HepG2 (cell line): ENCODE results near the gene SLBP. TPM values are rescaled to one million over a fixed set of nuclear protein-coding genes. Genes with fewer than 3 reads are reported as not detected.

Source experiments
- BORCS8-MEF2B ChIP-seq: sonication (generic); formaldehyde crosslinking; IDR thresholded peaks from 2 replicates; pipeline ENCODE4 v1.8.0; 2022; ENCODE audit warnings: mild to moderate bottlenecking, missing genetic modification reagents
- ELF1 ChIP-seq: sonication (generic); formaldehyde crosslinking; IDR thresholded peaks from 2 replicates; pipeline ENCODE4 v1.4.0; 2020; ENCODE audit warnings: missing genetic modification reagents
- GATA4 ChIP-seq: sonication (generic); IDR thresholded peaks from 2 replicates; pipeline ENCODE4 v1.6.1; 2016; ENCODE audit warnings: antibody characterized with exemption, low read depth, borderline replicate concordance
- HNRNPL ChIP-seq: fragments of 200-400 bp; formaldehyde crosslinking; IDR thresholded peaks from 2 replicates; pipeline ENCODE4 v1.6.1; 2017; ENCODE audit warnings: mild to moderate bottlenecking, low read depth, low read length
- KDM4B ChIP-seq: sonication (generic); formaldehyde crosslinking; IDR thresholded peaks from 2 replicates; pipeline ENCODE4 v1.4.0; 2020; ENCODE audit warnings: missing genetic modification reagents
- MXI1 ChIP-seq: IDR thresholded peaks from 3 replicates; pipeline ENCODE4 v1.6.1; 2012; ENCODE audit warnings: low read depth, low read length, inconsistent platforms, borderline replicate concordance
- PITX1 ChIP-seq: sonication (generic); formaldehyde crosslinking; IDR thresholded peaks from 2 replicates; pipeline ENCODE4 v1.5.1; 2020; ENCODE audit warnings: mild to moderate bottlenecking, missing genetic modification reagents
- RFX1 ChIP-seq: fragments of 450-650 bp; IDR thresholded peaks from 2 replicates; pipeline ENCODE4 v1.6.1; 2017
- SAP130 ChIP-seq: IDR thresholded peaks from 2 replicates; pipeline ENCODE4 v1.6.1; 2016; ENCODE audit warnings: low read depth
- SOX6 ChIP-seq, 2 experiments: fragments of 450-650 bp in 1 of 2; sonication (generic) in 1 of 2; formaldehyde crosslinking in 1 of 2; IDR thresholded peaks; 2 replicates each; pipeline versions ENCODE4 v1.4.0 to v1.6.1; 2017 to 2020; ENCODE audit warnings: antibody characterized with exemption in 1 of 2, mild to moderate bottlenecking in 1 of 2, missing genetic modification reagents in 1 of 2
- STAG1 ChIP-seq: sonication (generic); formaldehyde crosslinking; IDR thresholded peaks from 2 replicates; pipeline ENCODE4 v1.4.0; 2020; ENCODE audit warnings: missing genetic modification reagents
- TCF12 ChIP-seq, 2 experiments: fragments of 450-650 bp in 1 of 2; sonication (generic) in 1 of 2; formaldehyde crosslinking in 1 of 2; IDR thresholded peaks; 2 replicates each; pipeline versions ENCODE4 v1.6.1 to v1.8.0; 2017 to 2022; ENCODE audit warnings: antibody characterized with exemption in 1 of 2, mild to moderate bottlenecking in 1 of 2, missing genetic modification reagents in 1 of 2, moderate library complexity in 1 of 2
- ZFP90 ChIP-seq: sonication (generic); formaldehyde crosslinking; IDR thresholded peaks from 2 replicates; pipeline ENCODE4 v1.8.0; 2022; ENCODE audit warnings: missing genetic modification reagents, mild to moderate bottlenecking, inconsistent platforms, borderline replicate concordance
- ZNF263 ChIP-seq: sonication (generic); formaldehyde crosslinking; IDR thresholded peaks from 2 replicates; pipeline ENCODE4 v1.4.0; 2020; ENCODE audit warnings: missing genetic modification reagents
- ZNF552 ChIP-seq: sonication (generic); formaldehyde crosslinking; IDR thresholded peaks from 2 replicates; pipeline ENCODE4 v1.9.0; 2022; ENCODE audit warnings: missing genetic modification reagents, mild to moderate bottlenecking, borderline replicate concordance
- ZNF687 ChIP-seq: sonication (generic); formaldehyde crosslinking; IDR thresholded peaks from 2 replicates; pipeline ENCODE4 v1.5.1; 2020; ENCODE audit warnings: mild to moderate bottlenecking, missing genetic modification reagents, moderate library complexity
- polyA plus RNA-seq, 8 experiments: library from polyadenylated mRNA; depleted of rRNA in 3 of 8; stranded (reverse) in 7 of 8; unstranded in 1 of 8; fragments of >200 nt; fragmentation: Illumina TruSeq in 4 of 8; extraction: Trizol in 4 of 8; gene quantifications; 2 replicates each; pipeline versions ENCODE4 v1.2.1 to v1.2.3, GENCODE V29; 2011 to 2016; ENCODE audit warnings: low read depth in 4 of 8, missing spikeins in 1 of 8, mixed read lengths in 1 of 8; ENCODE audit not compliant: insufficient read depth in 1 of 8
- total RNA-seq, 5 experiments: library from RNA; depleted of rRNA; stranded (reverse); fragments of >200 nt; fragmentation: Illumina TruSeq; extraction: Trizol; gene quantifications; 2 replicates each; pipeline ENCODE4 v1.2.3, GENCODE V29; 2016; ENCODE audit warnings: low read depth in 1 of 5
- TF ChIP-seq, protein P1 (sequence below): sonication (generic); formaldehyde crosslinking; IDR thresholded peaks from 2 replicates; pipeline ENCODE4 v1.5.0; 2020; ENCODE audit warnings: mild to moderate bottlenecking, missing genetic modification reagents
- TF ChIP-seq, protein P2 (sequence below): sonication (generic); formaldehyde crosslinking; IDR thresholded peaks from 2 replicates; pipeline ENCODE4 v1.8.1; 2023; ENCODE audit warnings: mild to moderate bottlenecking, missing genetic modification reagents

The SLBP gene
- total and polyA plus RNA-seq, 2 of the 13 experiments (the other 11 are each of a cell fraction or from before 2014, with no cell fraction given) = 43.9 to 104 TPM

DNA sequence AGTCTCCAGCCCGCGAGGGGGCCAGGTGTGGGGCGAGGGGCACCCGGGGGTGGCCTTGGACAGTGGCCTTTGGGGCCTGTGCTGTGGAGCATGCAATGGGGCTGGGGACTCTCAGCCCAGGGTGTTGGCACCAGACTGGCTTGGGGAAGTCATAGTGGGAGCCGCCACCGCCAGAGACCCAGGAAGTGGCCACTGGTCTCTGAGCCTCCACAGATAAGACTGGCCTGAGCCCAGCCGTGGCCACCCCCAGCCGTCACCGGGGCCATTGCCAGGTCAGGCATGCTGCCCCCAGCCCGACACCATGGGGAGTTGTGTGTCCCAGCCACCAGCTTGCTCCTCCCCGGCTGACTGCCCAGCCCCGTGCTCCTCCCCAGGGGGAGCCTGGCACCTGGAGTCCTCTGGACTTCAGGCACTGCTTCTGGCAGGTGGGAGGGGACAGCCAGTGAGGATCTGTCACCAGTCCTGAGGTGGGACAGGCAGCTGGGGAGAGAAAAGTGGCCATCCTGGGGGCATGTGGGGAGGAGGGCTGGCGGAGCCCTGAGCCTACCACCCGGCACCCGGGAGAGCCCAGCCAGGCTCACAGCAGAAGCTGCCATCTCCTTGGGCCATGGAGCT, 41.7 kb upstream of the SLBP start (continued):
- peak; percentile 79 for TF ChIP-seq ZNF687
- peak; percentile 93 for TF ChIP-seq HNRNPL
- TF ChIP-seq MXI1 = 0 out of 3 replicates have a peak, but pooled peaks have one; percentile 41
- peak; percentile 36; the same call in 1 of the 2 replicates for TF ChIP-seq SAP130 (CRISPR knock-in tag)
- TF ChIP-seq STAG1 = 0 out of 2 replicates have a peak, but pooled peaks have one; percentile 7
- no peak for TF ChIP-seq ZFP90
- no peak for TF ChIP-seq RFX1
- no peak for TF ChIP-seq KDM4B (CRISPR knock-in tag)
- TF ChIP-seq ELF1 (CRISPR knock-in tag) = peak; percentile 52; the same call in 1 of the 2 replicates
- 0 out of 2 replicates have a peak, but pooled peaks have one; percentile 22 for TF ChIP-seq GATA4
- TF ChIP-seq PITX1 = peak; percentile 69
- TF ChIP-seq, protein P1, sequence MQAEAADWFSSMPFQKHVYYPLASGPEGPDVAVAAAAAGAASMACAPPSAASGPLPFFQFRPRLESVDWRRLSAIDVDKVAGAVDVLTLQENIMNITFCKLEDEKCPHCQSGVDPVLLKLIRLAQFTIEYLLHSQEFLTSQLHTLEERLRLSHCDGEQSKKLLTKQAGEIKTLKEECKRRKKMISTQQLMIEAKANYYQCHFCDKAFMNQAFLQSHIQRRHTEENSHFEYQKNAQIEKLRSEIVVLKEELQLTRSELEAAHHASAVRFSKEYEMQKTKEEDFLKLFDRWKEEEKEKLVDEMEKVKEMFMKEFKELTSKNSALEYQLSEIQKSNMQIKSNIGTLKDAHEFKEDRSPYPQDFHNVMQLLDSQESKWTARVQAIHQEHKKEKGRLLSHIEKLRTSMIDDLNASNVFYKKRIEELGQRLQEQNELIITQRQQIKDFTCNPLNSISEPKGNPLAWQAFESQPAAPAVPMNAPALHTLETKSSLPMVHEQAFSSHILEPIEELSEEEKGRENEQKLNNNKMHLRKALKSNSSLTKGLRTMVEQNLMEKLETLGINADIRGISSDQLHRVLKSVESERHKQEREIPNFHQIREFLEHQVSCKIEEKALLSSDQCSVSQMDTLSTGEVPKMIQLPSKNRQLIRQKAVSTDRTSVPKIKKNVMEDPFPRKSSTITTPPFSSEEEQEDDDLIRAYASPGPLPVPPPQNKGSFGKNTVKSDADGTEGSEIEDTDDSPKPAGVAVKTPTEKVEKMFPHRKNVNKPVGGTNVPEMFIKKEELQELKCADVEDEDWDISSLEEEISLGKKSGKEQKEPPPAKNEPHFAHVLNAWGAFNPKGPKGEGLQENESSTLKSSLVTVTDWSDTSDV (CRISPR knock-in tag) = 0 out of 2 replicates have a peak, but pooled peaks have one; percentile 27
- TF ChIP-seq ZNF263 (CRISPR knock-in tag) = peak; percentile 98
- TF ChIP-seq TCF12 (IDR thresholded peaks at IDR 0.05) = no peak
- 0 out of 2 replicates have a peak, but pooled peaks have one; percentile 68 for TF ChIP-seq TCF12 (CRISPR knock-in tag; IDR thresholded peaks at IDR 0.05)
- no peak for TF ChIP-seq ZNF552
- TF ChIP-seq SOX6 (IDR thresholded peaks at IDR 0.05) = no peak
- peak; percentile 44 for TF ChIP-seq SOX6 (CRISPR knock-in tag; IDR thresholded peaks at IDR 0.05)
- 0 out of 2 replicates have a peak, but pooled peaks have one; percentile 12 for TF ChIP-seq BORCS8-MEF2B (CRISPR knock-in tag)
- TF ChIP-seq, protein P2, sequence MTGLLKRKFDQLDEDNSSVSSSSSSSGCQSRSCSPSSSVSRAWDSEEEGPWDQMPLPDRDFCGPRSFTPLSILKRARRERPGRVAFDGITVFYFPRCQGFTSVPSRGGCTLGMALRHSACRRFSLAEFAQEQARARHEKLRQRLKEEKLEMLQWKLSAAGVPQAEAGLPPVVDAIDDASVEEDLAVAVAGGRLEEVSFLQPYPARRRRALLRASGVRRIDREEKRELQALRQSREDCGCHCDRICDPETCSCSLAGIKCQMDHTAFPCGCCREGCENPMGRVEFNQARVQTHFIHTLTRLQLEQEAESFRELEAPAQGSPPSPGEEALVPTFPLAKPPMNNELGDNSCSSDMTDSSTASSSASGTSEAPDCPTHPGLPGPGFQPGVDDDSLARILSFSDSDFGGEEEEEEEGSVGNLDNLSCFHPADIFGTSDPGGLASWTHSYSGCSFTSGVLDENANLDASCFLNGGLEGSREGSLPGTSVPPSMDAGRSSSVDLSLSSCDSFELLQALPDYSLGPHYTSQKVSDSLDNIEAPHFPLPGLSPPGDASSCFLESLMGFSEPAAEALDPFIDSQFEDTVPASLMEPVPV = peak; percentile 45; the same call in 1 of the 2 replicates
